Measurements from ENCODE around the gene RNF5.
"Not testable (repeated sequence)": the region's sequence is repeated elsewhere in the genome, so short reads cannot be mapped to it uniquely, and the experiment has no call there.

RNF5 gene

GRCh38 chr6:32184084-32184640 is 6.0 kb downstream of the RNF5 start, which contains the start of gene AGER:
Gene AGER, minus strand, starts transcription at chr6:32184253. Its CDS starts 31 bp downstream, at chr6:32184222.
- Histone ChIP-seq H3K27ac (ENCODE audit: low read length) (no peak within 1 kb of the TSS), H3K27me3 (ENCODE audit: control insufficient read depth, insufficient read depth, low read length) (no peaks in the 10 kb centered on the region), H3K4me1 (ENCODE audit: control insufficient read depth, insufficient read depth, low read length) (peaks cover 4% of the 10 kb centered on the region), H3K36me3 (ENCODE audit: control insufficient read depth, insufficient read depth, low read length) (peaks cover 22% of the 10 kb centered on the region), H3K9me3 (ENCODE audit: control insufficient read depth, insufficient read depth, low read length) (no peaks in the 10 kb centered on the region), H3K4me3 (ENCODE audit: low read length) (no peak within 1 kb of the TSS)
- WGBS (ENCODE audit: insufficient coverage, insufficient read length) = no CpG with 5 or more reads among the region's 6 CpGs
- DNase-seq (ENCODE audit: low read depth, low spot score) = no peak

DNA sequence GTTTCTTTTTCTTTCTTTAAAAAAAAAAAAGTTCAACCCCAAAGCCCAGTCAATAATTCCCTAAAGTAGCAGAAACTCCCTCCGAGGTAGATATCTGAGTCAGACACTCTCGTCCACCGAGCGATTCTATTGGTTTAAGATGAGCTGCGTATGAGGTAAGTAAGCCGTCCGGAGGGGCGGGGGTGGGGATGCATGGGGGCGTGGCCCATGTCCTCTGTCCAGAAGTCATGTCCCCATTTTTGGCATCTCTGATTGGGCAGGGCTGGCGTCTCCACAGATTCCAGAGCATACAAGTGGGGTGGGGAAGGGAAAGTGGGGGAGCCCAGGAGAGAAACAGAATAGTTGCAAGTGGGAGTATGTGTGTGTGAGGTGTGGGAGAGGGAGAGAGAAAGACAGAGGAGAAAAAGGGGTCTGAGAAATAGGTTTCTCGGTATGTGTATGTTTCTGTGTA is 7.5 kb downstream of the RNF5 start:
- not testable (repeated sequence) for H3K9me3 ChIP-seq (ENCODE audit: control insufficient read depth, insufficient read depth, low read length); DNase-seq (ENCODE audit: low read depth, low spot score); H3K4me3 ChIP-seq (ENCODE audit: low read length); H3K27ac ChIP-seq (ENCODE audit: low read length); H3K27me3 ChIP-seq (ENCODE audit: control insufficient read depth, insufficient read depth, low read length); H3K4me1 ChIP-seq (ENCODE audit: control insufficient read depth, insufficient read depth, low read length)
- WGBS (ENCODE audit: insufficient coverage, insufficient read length) = no CpG with 5 or more reads among the region's 11 CpGs
- peaks cover 22% of the 10 kb centered on the region for H3K36me3 ChIP-seq (ENCODE audit: control insufficient read depth, insufficient read depth, low read length)

GRCh38 chr6:32186151-32186840 is 8.1 kb downstream of the RNF5 start:
- not testable (repeated sequence) for H3K27me3 ChIP-seq (ENCODE audit: control insufficient read depth, insufficient read depth, low read length); H3K27ac ChIP-seq (ENCODE audit: low read length); DNase-seq (ENCODE audit: low read depth, low spot score); H3K9me3 ChIP-seq (ENCODE audit: control insufficient read depth, insufficient read depth, low read length); H3K4me3 ChIP-seq (ENCODE audit: low read length); H3K4me1 ChIP-seq (ENCODE audit: control insufficient read depth, insufficient read depth, low read length)
- peaks cover 19% of the 10 kb centered on the region for H3K36me3 ChIP-seq (ENCODE audit: control insufficient read depth, insufficient read depth, low read length)
- no CpG with 5 or more reads among the region's 10 CpGs for WGBS (ENCODE audit: insufficient coverage, insufficient read length)

DNA sequence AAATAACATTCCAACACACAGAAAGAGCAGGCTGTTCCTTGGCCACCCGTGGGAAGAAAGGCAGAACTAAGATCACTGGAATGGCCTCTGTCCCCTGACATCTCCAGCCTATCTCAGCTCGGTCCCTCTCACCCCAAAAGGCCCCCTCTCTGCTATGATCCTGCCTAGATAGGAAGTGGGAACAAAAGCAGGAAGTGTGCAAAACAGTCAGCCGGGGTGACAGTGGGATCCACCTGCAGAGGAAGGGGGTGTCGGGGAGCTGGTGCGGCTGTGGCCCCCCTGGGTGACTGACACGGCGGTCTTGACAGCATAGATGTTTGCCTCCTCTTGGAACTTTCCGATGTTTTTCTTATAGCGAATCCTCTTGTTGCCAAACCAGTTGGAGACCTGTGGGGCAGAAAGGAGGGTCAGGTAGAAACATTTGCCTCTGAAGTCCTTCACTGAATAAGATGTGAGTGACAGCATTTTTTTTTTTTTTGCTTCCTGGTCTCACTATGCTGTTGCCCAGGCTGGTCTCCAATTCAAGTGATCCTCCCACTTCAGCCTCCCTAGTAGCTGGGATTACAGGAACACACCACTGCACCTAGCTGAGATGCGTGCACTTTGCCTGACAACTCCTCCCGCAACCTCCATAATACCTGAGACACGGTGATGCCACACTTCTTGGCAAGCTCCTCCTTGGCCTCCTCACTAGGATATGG is 9.0 kb downstream of the RNF5 start:
- no peak overlapping the region for H3K4me3 ChIP-seq (ENCODE audit: low read length)
- WGBS (ENCODE audit: insufficient coverage, insufficient read length) = no CpG with 5 or more reads among the region's 12 CpGs
- no peaks in the 10 kb centered on the region for H3K27me3 ChIP-seq (ENCODE audit: control insufficient read depth, insufficient read depth, low read length)
- H3K27ac ChIP-seq (ENCODE audit: low read length) = no peak overlapping the region
- peaks cover 10% of the 10 kb centered on the region for H3K4me1 ChIP-seq (ENCODE audit: control insufficient read depth, insufficient read depth, low read length)
- no peak for DNase-seq (ENCODE audit: low read depth, low spot score)
- H3K9me3 ChIP-seq (ENCODE audit: control insufficient read depth, insufficient read depth, low read length) = no peaks in the 10 kb centered on the region
- peaks cover 17% of the 10 kb centered on the region for H3K36me3 ChIP-seq (ENCODE audit: control insufficient read depth, insufficient read depth, low read length)

GRCh38 chr6:32187725-32188380 is 9.6 kb downstream of the RNF5 start:
- H3K9me3 ChIP-seq (ENCODE audit: control insufficient read depth, insufficient read depth, low read length); H3K4me3 ChIP-seq (ENCODE audit: low read length); H3K27ac ChIP-seq (ENCODE audit: low read length); DNase-seq (ENCODE audit: low read depth, low spot score); H3K27me3 ChIP-seq (ENCODE audit: control insufficient read depth, insufficient read depth, low read length): not testable (repeated sequence)
- Histone ChIP-seq H3K4me1 (ENCODE audit: control insufficient read depth, insufficient read depth, low read length) (peaks cover 11% of the 10 kb centered on the region), H3K36me3 (ENCODE audit: control insufficient read depth, insufficient read depth, low read length) (peaks cover 17% of the 10 kb centered on the region)
- WGBS (ENCODE audit: insufficient coverage, insufficient read length) = no CpG with 5 or more reads among the region's 18 CpGs

GRCh38 chr6:32188381-32189068 is 10.3 kb downstream of the RNF5 start:
- H3K9me3 ChIP-seq (ENCODE audit: control insufficient read depth, insufficient read depth, low read length) = no peaks in the 10 kb centered on the region
- peaks cover 14% of the 10 kb centered on the region; the same call in 1 of the 2 replicates for H3K36me3 ChIP-seq (ENCODE audit: control insufficient read depth, insufficient read depth, low read length)
- H3K27ac ChIP-seq (ENCODE audit: low read length) = no peak overlapping the region
- H3K27me3 ChIP-seq (ENCODE audit: control insufficient read depth, insufficient read depth, low read length) = no peaks in the 10 kb centered on the region
- no CpG with 5 or more reads among the region's 13 CpGs for WGBS (ENCODE audit: insufficient coverage, insufficient read length)
- H3K4me1 ChIP-seq (ENCODE audit: control insufficient read depth, insufficient read depth, low read length) = peaks cover 11% of the 10 kb centered on the region
- peak overlapping the region; percentile 45; the same call in 1 of the 2 replicates for H3K4me3 ChIP-seq (ENCODE audit: low read length)
- DNase-seq (ENCODE audit: low read depth, low spot score) = no peak

GRCh38 chr6:32189069-32189741 is 11.0 kb downstream of the RNF5 start:
- no peak for DNase-seq (ENCODE audit: low read depth, low spot score)
- H3K27me3 ChIP-seq (ENCODE audit: control insufficient read depth, insufficient read depth, low read length) = no peaks in the 10 kb centered on the region
- H3K4me3 ChIP-seq (ENCODE audit: low read length) = peak overlapping the region; percentile 45; the same call in 1 of the 2 replicates
- WGBS (ENCODE audit: insufficient coverage, insufficient read length) = no CpG with 5 or more reads among the region's 10 CpGs
- no peaks in the 10 kb centered on the region for H3K9me3 ChIP-seq (ENCODE audit: control insufficient read depth, insufficient read depth, low read length)
- no peak overlapping the region for H3K27ac ChIP-seq (ENCODE audit: low read length)
- peaks cover 9% of the 10 kb centered on the region for H3K4me1 ChIP-seq (ENCODE audit: control insufficient read depth, insufficient read depth, low read length)
- peaks cover 14% of the 10 kb centered on the region; the same call in 1 of the 2 replicates for H3K36me3 ChIP-seq (ENCODE audit: control insufficient read depth, insufficient read depth, low read length)

DNA sequence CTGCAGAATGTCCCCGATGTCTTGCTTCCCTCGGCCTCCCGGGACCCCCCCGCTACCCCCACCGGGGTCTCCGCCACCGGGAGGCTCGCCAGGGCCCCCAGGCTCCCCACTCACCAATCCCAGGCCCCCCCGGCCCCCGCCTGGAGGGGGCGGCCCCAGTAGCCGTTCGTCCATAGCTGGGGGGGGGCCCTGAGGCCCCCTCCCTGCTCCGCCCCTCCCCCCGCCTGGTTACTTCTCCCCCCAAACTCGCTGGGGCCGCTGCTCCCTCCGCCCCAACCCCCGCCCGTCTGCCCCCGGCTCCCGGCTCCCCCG is 11.5 kb downstream of the RNF5 start:
- H3K4me1 ChIP-seq (ENCODE audit: control insufficient read depth, insufficient read depth, low read length) = peaks cover 9% of the 10 kb centered on the region
- H3K27me3 ChIP-seq (ENCODE audit: control insufficient read depth, insufficient read depth, low read length) = no peaks in the 10 kb centered on the region
- no peaks in the 10 kb centered on the region for H3K9me3 ChIP-seq (ENCODE audit: control insufficient read depth, insufficient read depth, low read length)
- peaks cover 14% of the 10 kb centered on the region; the same call in 1 of the 2 replicates for H3K36me3 ChIP-seq (ENCODE audit: control insufficient read depth, insufficient read depth, low read length)
- peak overlapping the region; percentile 45; the same call in 1 of the 2 replicates for H3K4me3 ChIP-seq (ENCODE audit: low read length)
- no peak for DNase-seq (ENCODE audit: low read depth, low spot score)
- WGBS (ENCODE audit: insufficient coverage, insufficient read length) = no CpG with 5 or more reads among the region's 23 CpGs
- H3K27ac ChIP-seq (ENCODE audit: low read length) = no peak overlapping the region

DNA sequence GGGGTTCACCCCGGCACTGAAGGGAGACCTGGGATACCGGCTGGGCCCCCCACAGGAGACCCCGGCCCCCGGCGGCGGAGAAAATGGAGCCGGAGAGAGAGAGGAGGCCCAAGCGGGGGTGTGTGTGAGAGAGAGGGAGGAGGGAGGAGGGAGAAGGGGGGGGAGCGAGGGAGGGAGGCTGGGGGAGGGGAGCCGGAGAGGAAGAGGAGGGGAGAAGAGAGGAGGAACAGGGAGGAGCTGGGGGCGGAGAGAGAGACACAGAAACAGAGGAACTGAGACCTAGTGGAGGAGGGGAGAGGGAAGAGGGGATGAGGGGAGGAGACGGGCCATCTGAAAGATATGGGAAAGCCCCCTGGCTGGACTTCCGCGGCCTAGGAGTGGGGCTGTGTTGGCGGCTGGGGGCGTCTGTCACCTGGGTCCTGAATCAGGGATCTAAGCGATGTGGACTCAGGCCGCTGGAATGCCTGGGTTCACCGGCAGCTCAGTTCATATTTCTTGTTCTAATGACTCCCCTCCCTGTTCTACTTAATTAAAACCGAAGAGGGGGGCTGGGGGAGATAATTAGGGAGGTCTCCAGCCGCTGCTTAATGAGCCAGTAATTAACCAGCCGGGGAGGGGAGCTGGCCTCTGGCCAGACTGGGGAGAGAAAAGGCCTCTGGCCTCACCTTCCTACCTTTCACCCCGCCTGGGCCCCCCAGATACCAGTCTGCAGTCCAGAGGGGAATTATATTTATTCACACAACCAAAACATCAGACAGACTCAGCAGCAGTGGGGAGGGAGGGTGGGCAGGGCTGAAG is 12.0 kb downstream of the RNF5 start, which contains the start of gene PBX2:
TSS of gene PBX2 (minus strand) at position 149 of the 798 bp plus-strand sequence. CDS start 287 bp downstream, outside the sequence.
- WGBS (ENCODE audit: insufficient coverage, insufficient read length) = no CpG with 5 or more reads among the region's 23 CpGs
- peaks cover 10% of the 10 kb centered on the region for H3K4me1 ChIP-seq (ENCODE audit: control insufficient read depth, insufficient read depth, low read length)
- peak within 1 kb of the TSS; percentile 45; the same call in 1 of the 2 replicates for H3K4me3 ChIP-seq (ENCODE audit: low read length)
- peaks cover 14% of the 10 kb centered on the region; the same call in 1 of the 2 replicates for H3K36me3 ChIP-seq (ENCODE audit: control insufficient read depth, insufficient read depth, low read length)
- no peak within 1 kb of the TSS for H3K27ac ChIP-seq (ENCODE audit: low read length)
- no peaks in the 10 kb centered on the region for H3K27me3 ChIP-seq (ENCODE audit: control insufficient read depth, insufficient read depth, low read length)
- no peaks in the 10 kb centered on the region for H3K9me3 ChIP-seq (ENCODE audit: control insufficient read depth, insufficient read depth, low read length)
- DNase-seq (ENCODE audit: low read depth, low spot score) = no peak

Data from iPS DF 6.9 (cell line).